Measurements from ENCODE around the gene ZNF429.
"Not testable (repeated sequence)": the region's sequence is repeated elsewhere in the genome, so short reads cannot be mapped to it uniquely, and the experiment has no call there.

The ZNF429 gene

DNA sequence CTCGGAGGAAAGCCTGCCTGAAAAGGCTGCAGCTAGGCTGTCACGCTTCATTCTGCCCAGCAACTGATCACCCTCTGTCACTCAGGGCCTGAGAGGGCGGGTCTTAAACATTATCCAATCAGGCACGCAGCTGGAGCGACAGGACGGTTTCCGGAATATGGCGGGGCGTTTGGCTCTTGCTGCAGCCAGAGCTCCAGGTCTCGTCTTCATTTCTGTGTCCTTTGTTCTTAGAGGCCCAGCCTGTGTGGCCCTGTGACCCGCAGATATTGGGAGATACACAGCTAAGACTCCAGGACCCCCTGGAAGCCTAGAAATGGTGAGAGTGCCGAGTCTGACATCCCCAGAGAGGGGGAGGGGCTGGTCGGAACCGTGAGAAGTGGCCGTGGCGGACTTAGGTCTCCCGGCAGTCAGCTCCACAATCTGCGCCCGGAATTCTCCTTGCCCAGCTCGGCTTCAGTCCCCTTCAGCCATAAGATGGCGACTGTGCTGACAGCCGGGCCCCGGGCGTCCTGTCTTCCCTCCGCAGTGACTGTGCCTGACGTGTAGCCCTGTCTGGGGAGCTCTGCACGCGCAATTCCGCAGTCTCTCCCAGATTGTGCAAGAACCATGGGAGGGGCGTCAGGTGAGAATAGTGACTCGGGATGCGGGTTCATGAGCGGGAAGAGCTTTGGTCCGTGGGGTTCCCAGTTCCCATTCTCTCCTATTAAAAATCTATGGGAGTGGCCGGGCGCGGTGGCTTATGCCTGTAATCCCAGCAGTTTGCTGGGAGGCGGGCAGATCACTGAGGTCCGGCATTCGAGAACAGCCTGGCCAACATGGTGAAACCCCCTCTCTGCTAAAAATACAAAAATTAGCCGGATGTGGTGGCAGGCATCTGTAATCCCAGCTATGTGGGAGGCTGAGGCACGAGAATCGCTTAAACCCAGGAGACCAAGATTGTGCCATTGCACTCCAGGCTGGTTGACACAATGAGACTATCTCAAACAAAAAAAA, at the start of gene ZNF429:
Gene ZNF429, plus strand, starts transcription at position 144 of the 993 bp plus-strand sequence. Its CDS starts 170 bp downstream, at position 314.
- DNase-seq = peak; percentile 85

DNA sequence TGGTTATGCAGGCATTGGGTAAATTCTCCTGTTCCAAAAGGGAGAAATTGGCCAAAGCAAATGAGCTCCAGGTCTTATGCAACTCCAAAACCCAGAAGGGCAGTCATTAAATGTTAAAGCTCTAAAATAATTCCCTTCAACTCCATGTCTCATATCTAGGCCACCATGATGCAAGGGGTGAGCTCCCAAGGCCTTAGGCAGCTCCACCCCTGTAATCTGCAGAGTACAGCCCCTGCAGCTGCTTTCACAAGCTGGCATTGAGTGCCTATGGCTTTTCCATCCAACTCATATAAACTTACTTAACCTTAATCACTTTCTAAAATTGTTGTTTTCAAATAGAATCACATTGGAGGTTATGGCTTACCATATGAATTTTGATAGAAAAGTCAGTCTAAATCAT, 44.7 kb upstream of the ZNF429 start:
- DNase-seq = no peak

DNA sequence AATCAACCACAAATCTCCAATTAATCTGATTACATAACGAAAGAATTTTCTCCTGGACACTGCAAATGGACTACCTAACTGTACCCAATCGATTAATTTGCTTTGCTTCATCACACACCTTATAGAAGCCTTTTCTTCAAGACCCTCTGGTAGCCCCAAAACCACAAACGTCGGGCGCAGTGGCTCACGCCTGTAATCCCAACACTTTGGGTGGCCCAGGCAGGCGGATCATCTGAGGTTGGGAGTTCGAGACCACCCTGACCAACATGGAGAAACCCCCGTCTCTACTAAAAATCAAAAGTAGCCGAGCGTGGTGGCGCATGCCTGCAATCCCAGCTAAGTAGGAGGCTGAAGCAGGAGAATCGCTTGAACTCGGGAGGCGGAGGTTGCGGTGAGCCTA, 42.9 kb upstream of the ZNF429 start:
- no peak for DNase-seq

DNA sequence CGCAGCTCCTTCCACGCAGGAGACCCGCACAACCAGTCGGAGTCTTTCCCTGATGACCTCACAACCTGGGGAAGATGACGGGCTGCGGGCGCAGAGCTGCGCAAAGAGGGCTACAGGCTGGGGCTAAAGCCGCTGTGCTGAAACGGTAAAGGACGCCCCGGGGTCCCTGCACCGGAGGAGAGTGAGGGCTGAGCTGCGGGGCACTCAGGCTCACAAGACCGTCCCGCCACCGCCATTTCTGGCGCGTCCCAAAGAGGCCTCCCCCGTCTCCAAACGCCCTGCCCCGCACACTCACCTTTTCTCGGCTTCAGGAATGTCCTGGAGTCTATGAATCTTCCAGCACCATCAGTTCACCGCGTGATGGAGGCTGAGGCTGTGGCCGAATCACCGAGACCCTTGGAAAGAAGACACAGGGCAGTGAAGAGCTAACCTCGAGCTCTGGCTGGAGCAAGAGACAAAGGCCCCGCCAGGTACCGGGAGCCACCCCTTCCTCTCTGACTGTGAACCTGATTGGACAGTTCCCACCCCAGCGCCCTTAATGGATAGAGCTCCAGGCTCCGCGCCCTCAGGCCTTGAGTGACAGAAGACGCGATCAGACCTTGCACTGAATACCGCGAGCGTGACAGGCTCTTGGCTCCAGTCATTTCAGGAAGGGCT, 41.8 kb upstream of the ZNF429 start:
- DNase-seq = no peak

DNA sequence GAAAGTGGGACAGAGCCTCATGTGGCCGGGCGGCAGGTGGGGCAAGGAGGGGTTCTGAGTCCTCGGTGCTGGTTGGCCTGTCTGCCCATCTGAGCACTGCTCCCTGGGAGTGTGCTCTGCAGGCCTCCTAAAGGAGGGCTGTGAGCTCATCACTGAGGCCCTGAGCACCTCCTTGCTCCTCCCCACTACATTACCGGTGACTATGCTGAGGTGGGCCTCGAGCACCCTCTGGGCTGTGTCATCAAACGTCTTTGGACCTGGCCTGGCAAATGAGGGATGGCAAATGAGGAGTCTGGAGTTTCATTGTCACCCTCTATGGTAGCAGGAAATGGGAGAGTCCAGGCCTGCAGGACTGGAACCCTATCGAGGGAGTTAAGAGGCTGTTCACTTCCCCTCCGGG, 38.8 kb upstream of the ZNF429 start:
- DNase-seq = no peak

DNA sequence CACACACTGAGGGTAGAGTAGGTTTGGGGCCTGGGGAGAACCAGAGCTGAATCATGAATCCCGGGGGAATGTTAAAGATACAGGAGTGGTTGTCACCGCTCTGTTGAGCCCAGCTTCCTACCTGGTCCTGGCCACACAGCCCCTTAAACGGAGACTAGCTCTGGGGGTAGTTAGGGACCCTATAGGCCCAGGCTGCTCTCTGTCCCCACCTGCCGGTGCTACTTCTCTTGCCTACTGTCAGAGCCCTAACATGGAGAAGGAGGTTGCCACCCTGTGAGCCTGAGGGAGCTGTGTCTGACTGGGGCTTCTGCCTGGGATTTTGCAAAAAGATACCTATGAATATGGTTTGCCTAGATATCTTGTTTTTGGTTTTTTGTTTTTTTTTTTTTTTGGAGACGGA, 36.6 kb upstream of the ZNF429 start:
- no peak for DNase-seq

DNA sequence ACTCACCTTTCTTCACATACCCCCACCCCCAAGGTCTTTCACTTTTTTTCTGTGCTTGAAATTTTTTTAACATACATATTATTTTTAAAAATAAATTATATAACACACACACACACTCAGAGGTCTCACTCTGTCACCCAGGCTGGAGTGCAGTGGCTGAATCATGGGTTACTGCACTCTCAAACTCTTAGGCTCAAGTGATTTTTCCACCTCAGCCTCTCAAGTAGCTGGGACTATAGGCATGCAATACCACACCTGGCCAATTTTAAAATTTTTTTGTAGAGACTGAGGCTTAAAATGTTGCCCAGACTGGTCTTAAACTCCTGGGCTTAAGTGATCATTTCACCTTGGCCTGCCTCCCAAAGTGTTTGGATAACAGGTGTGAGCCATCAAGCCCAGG, 32.9 kb upstream of the ZNF429 start:
- DNase-seq = no peak

DNA sequence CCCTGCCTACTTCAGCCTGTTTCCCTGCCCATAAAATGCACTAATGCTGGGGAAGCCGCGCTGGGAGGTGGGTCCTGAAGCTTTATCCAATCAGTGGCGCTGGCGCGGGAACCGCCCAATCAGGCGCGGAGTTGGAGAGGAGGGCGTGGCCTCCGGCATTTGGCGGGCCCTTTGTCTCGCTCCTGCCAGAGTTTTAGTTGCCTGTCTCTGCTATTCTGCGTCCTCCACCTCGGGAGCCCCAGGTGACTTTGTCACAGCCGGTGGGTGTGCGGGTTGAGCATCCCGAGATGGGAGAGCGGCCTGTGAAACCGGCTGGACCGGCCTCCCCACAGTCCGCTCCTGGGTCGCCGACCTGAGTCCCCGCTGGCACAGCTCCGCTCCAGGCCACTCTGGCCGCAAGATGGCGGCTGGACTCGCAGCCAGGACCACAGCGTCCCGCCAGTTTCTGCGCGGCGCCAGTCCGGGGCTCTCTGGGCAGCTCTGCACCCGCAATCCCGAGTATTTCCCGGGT, 30.7 kb upstream of the ZNF429 start:
- peak; percentile 75 for DNase-seq

DNA sequence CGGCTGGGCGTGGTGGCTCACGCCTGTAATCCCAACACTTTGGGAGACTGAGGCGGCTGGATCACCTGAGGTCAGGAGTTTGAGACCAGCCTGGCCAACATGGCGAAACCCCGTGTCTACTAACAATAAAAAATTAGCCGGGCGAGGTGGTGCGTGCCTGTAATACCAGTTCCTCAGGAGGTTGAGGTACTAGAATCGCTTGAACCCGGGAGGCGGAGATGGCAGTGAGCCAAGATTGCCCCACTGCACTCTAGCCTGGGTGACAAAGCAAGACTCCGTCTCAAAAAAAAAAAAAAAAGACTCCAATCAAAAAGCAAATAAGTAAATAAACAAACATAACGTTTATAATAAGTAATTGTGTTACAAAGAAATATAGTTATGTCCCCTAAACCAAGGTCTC, 23.0 kb upstream of the ZNF429 start:
- DNase-seq = not testable (repeated sequence)

DNA sequence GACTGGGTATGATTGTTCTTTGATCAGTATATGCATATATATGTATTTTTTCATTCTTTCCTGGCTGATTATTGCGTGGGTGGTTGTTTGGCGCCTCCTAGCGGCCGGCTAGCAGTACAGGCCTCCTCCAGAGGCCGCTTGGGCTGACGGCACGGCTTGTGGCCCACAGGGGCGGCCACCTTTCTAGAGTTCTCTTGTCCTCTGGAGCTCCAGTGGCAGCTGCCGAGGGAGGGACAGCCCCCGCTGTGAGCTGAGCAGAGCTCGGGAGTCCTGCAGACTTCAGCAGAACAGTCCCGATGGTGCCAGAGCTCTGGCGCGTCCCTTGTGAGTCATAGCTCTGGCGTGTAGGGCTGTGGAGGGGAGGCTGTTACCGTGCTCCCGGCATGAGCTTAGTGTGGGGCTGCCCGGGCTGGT, 22.5 kb upstream of the ZNF429 start:
- DNase-seq = peak; percentile 70

DNA sequence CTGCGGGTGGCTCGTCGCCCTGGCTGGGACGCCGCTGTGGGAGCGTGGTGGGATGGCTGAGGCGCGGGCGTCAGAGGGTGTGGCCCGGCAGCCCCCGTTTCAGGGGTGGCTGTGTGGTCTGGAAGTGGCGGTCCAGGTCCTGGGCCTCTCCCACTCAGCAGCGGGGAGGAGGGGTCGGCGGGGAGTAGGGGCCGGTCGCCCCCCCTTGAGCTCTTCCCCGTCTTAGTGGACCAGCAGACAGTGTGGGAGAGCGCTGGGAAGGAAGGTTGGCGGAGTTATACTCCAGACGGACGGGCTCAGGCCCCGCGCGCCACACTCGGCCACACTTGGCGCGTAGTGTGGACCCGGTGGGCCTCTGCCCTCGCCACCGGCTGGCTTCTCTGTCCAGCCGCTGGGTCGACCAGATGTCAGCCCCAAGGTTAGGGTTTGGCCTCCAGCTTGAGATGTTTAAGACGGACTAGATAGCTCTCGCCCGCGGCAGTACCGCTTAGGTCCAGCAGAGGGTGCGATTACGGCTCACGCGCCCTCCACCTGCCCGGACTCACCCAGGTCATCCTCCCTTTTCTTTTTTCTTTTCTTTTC, 21.7 kb upstream of the ZNF429 start:
- peak; percentile 67 for DNase-seq

DNA sequence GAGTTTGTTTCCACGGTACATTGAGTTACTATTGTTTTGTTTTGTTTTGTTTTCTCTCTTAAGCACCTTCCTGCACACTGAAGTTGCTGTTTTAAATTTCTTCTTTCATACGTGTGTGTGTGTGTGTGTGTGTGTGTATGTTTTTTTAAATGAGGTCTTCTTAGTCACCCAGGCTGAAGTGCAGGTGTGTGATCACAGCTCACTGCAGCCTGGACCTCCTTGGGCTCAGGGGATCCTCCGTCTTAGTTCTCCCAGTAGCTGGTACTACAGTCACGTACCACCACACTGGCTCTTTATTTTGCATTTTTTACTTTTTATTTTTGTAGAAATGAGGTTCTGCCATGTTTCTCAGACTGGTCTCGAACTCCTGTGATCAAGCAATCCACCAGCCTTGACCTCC, 20.8 kb upstream of the ZNF429 start:
- DNase-seq = no peak

DNA sequence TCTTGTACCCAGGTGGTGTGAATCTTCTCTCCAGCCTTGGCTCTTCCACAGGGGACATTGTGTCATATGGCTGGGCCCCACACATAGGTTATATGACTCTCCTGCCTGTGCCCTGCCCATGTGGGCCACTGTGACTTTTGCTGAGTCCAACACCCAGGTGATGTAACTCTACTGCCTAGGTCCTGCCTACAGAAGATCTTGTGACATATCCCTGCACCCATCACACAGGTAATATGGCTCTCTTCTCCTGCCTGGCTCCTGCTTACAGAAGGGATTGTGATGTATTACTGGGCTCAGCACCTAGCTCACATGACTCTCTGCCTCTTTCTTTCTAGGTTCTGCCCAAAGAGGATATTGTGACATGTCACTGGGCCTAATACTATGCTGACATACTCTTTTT, 19.5 kb upstream of the ZNF429 start:
- DNase-seq = no peak

DNA sequence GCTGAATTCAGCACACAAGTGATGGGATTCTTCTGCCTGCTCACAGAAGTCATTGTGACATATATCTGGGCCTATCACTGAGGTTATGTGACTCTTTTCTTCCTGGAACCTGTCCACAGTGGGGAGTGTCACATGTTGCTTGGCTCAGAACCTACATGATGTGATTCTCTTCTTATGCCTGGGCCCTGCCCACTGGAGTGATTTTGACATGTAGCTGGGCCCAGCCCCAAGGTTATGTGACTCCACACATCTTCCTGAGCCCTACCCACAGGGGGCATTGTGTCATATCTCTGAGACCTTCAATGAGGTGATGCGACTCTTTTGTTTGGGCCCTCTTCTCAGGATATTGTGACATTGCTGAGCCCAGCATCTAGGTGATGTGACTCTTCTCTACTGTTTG, 17.4 kb upstream of the ZNF429 start:
- DNase-seq = no peak

DNA sequence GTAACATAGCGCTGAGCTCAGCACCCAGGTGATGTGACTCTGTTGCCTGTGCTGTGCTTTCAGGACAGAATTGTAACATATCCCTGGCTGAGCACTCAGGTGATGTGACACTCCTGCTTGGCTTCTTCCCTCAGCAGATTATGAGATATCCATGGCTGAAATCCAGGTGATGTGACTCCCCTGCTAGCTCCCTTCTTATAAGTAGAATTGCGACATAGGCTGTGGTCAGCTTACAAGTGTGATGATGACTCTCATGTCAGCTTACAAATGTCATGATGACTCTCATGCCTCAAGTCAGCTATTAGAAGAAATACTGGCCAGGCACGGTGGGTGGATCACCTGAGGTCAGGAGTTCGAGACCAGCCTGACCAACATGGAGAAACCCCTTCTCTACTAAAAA, 14.3 kb upstream of the ZNF429 start:
- no peak for DNase-seq

DNA sequence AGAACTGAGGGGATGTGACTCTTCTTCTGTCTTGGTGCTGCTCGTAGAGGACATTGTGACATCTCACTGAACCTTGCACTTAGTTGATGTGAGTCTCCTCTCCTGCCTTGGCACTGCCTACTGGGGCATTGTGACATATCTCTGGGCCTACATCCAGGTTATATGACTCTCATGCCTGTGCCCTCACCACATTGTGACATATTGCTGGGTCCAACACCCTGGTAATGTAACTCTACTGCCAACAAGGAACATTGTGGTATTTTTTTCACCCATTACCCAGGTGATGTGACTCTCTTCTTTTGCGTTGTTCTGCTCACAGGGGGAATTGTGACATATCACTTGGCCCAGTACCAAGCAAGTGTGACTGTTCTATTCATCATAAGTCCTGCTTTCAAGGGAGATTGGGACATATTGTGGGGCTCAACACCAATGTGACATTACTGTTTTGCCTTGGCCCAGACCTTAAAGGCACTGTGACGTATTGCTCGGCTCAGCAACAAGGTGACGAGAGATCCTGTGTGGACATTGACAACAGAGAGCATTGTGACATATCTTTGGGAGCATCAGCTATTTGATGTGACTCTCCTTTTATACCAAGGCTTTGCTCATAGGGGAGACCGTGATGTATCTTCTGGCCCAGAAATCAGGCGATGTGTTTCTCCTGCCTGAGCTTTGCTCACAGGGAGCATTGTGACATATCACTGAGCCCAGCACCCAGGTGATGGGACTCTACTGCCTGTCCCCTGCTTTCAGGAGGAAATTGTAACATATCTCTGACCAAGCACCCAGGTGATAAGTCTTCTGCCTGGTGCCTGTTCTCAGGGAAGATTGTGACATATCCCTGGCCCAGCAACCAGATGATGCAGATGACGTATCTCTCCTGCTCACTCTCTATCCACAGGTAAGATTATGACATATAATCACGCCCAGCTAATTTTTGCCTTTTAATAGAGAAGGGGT, 12.2 kb upstream of the ZNF429 start:
- no peak for DNase-seq

DNA sequence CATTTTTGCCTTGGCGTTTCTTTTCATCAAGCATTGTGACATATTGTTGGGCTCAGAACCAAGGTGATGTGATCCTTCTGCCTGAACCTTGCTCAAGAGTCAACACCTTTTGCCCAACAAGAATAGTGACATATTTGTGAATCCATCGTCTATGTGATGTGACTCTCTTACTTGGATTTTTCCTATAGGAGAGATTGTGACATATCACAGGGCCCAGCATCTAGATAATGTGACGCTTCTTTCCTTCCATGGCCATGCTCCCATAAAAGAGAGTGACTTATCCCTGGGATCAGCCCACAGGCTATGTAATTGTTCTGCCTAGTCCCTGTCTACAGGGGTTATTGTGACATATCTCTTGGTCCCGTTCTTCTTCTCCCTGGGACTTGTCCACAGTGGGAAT, 8.5 kb upstream of the ZNF429 start:
- no peak for DNase-seq

DNA sequence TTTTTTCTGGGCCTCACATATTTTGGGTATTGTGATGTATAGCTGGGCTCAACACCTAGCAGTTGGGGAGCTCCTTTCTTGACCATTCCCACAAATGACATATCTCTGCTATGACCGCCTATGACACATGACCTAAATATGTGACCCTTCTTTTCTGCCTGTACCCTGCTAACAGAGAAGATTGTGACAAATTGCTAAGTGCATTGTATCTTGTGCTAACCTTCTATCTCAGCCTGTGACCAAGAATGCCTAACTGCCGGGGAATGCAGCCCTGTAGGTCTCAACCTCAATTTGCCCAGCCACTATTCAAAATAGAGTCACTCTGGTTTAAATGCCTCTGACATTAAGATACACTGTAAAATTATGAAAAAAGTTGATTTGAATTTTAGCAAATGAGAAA, 6.8 kb upstream of the ZNF429 start:
- DNase-seq = no peak

DNA sequence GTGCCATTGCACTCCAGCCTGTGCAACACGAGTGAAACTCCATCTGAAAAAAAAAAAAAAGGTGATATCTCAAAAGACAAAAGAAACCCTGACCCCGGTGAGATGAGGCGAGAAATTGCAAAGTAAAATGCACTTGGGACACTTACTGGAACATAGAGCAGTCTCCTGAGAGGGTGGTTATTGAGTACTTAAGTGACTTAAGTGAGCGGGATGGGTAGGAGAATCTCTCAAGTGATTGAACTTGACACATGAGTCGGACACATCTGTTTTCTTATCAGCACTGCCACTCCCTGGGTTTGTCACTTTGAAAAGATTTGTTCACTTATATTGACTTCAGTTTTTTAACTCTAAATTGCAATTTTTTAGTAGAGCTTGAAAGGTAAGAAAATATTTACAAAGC, 2.8 kb downstream of the ZNF429 start:
- DNase-seq = no peak

DNA sequence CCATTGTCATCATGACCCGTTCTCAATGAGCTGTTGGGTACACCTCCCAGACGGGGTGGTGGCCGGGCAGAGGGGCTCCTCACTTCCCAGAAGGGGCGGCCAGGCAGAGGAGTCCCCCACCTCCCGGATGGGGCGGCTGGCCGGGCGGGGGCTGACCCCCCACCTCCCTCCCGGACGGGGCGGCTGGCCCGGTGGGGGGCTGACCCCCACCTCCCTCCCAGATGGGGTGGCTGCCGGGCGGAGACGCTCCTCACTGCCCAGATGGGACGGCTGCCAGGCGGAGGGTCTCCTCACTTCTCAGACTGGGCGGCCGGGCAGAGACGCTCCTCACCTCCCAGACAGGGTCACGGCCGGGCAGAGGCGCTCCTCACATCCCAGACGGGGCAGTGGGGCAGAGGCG, 5.7 kb downstream of the ZNF429 start:
- not testable (repeated sequence) for DNase-seq

DNA sequence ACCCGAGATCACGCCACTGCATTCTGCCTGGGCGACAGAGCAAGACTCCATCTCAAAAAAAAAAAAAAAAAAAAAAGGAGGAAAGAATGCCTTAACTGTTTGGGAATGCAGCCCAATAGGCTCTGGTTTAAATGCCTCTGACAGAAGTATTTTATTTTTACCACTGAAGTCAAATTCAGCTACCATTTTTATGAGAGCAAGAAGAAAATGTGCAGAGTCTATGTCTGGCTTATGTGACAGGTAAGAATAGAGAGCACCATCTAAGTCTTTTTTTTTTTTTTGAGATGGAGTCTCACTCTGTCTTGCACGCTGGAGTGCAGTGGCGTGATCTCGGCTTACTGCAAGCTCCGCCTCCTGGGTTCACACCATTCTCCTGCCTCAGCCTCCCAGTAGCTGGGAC, 7.2 kb downstream of the ZNF429 start:
- DNase-seq = not testable (repeated sequence)

DNA sequence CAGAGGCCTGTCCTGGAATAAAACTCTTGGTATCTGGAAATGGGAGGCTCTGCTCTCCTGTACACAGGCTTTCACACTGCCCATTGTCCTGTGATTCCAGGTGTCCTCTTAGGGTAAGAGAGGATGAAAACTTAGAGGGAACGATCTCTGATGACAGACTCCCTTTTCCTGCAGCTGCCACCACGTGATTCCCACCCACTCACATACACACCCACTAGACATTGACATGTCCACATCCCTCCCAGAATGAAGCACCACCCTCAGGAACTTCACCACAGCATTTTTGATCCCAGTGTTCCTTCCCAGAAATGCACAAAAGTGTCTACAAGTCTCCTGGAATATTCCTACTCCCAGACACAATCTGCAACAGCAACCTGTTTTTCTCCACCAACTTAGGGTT, 8.2 kb downstream of the ZNF429 start:
- no peak for DNase-seq

All from activated T-cell treated with anti-CD3 and anti-CD28 coated beads, Interleukin-2, amount 50 U/mL, for 1 hour (primary cell).